ENCODE data around the gene TFAP2C.

Gene TFAP2C

GRCh38 chr20:56627122-56628014 is 1.7 kb upstream of the TFAP2C start:
- Histone ChIP-seq H4K20me1 (peaks cover 77% of the 10 kb centered on the region), H3K9me3 (peaks cover 42% of the 10 kb centered on the region), H3K36me3 (no peaks in the 10 kb centered on the region), H3K4me2 (no peak overlapping the region), H3K9ac (no peak overlapping the region), H3K4me1 (peaks cover 26% of the 10 kb centered on the region), H3K27ac (no peak overlapping the region), H3K4me3 (no peak overlapping the region), H3K27me3 (peaks cover 94% of the 10 kb centered on the region)
- TF ChIP-seq Cebpa-rat (IDR thresholded peaks at IDR 0.05) = no peak

- Histone ChIP-seq H3K4me2 (peak overlapping the region; percentile 60; the same call in 1 of the 2 replicates), H3K4me3 (peak overlapping the region; percentile 51), H3K4me1 (peaks cover 28% of the 10 kb centered on the region), H3K36me3 (no peaks in the 10 kb centered on the region), H3K27me3 (peaks cover 100% of the 10 kb centered on the region), H3K27ac (no peak overlapping the region), H3K9me3 (peaks cover 42% of the 10 kb centered on the region), H4K20me1 (peaks cover 86% of the 10 kb centered on the region), H3K9ac (no peak overlapping the region)
- no peak for TF ChIP-seq Cebpa-rat (IDR thresholded peaks at IDR 0.05)
Measured at GRCh38 chr20:56628015-56628872, 862 bp upstream of the TFAP2C start.

GRCh38 chr20:56629464-56630085 is 469 bp downstream of the TFAP2C start:
- H3K27me3 ChIP-seq = peaks cover 100% of the 10 kb centered on the region
- H4K20me1 ChIP-seq = peaks cover 99% of the 10 kb centered on the region
- peaks cover 34% of the 10 kb centered on the region for H3K4me1 ChIP-seq
- no peak overlapping the region for H3K27ac ChIP-seq
- peaks cover 42% of the 10 kb centered on the region for H3K9me3 ChIP-seq
- no peaks in the 10 kb centered on the region for H3K36me3 ChIP-seq
- no peak for TF ChIP-seq Cebpa-rat (IDR thresholded peaks at IDR 0.05)
- H3K4me3 ChIP-seq = peak overlapping the region; percentile 51
- H3K4me2 ChIP-seq = peak overlapping the region; percentile 60
- H3K9ac ChIP-seq = no peak overlapping the region

GRCh38 chr20:56630086-56630493 is 984 bp downstream of the TFAP2C start:
- H4K20me1 ChIP-seq = peaks cover 100% of the 10 kb centered on the region
- H3K36me3 ChIP-seq = no peaks in the 10 kb centered on the region
- H3K27me3 ChIP-seq = peaks cover 100% of the 10 kb centered on the region
- H3K9me3 ChIP-seq = peaks cover 42% of the 10 kb centered on the region
- TF ChIP-seq Cebpa-rat (IDR thresholded peaks at IDR 0.05) = no peak
- no peak overlapping the region for H3K9ac ChIP-seq
- peaks cover 37% of the 10 kb centered on the region for H3K4me1 ChIP-seq
- peak overlapping the region; percentile 51 for H3K4me3 ChIP-seq
- peak overlapping the region; percentile 60 for H3K4me2 ChIP-seq
- no peak overlapping the region for H3K27ac ChIP-seq

- H3K27ac ChIP-seq = no peak overlapping the region
- no peak for TF ChIP-seq Cebpa-rat (IDR thresholded peaks at IDR 0.05)
- peaks cover 100% of the 10 kb centered on the region for H3K27me3 ChIP-seq
- no peak overlapping the region for H3K9ac ChIP-seq
- no peaks in the 10 kb centered on the region for H3K36me3 ChIP-seq
- H3K4me1 ChIP-seq = peaks cover 42% of the 10 kb centered on the region
- H3K9me3 ChIP-seq = peaks cover 42% of the 10 kb centered on the region
- H4K20me1 ChIP-seq = peaks cover 95% of the 10 kb centered on the region
- peak overlapping the region; percentile 60 for H3K4me2 ChIP-seq
- peak overlapping the region; percentile 51 for H3K4me3 ChIP-seq
Measured at GRCh38 chr20:56630506-56631317, 1.6 kb downstream of the TFAP2C start.

- Histone ChIP-seq H3K4me2 (no peak overlapping the region), H3K27ac (no peak overlapping the region), H3K4me1 (peaks cover 49% of the 10 kb centered on the region), H3K9me3 (peaks cover 35% of the 10 kb centered on the region), H3K27me3 (peaks cover 100% of the 10 kb centered on the region), H4K20me1 (peaks cover 92% of the 10 kb centered on the region), H3K9ac (no peak overlapping the region), H3K36me3 (no peaks in the 10 kb centered on the region), H3K4me3 (no peak overlapping the region)
- no peak for TF ChIP-seq Cebpa-rat (IDR thresholded peaks at IDR 0.05)
Measured at GRCh38 chr20:56631318-56631989, 2.3 kb downstream of the TFAP2C start.

GRCh38 chr20:56631990-56632327 is 2.9 kb downstream of the TFAP2C start:
- TF ChIP-seq Cebpa-rat (IDR thresholded peaks at IDR 0.05) = no peak
- Histone ChIP-seq H3K36me3 (no peaks in the 10 kb centered on the region), H3K27ac (no peak overlapping the region), H3K4me3 (no peak overlapping the region), H3K27me3 (peaks cover 100% of the 10 kb centered on the region), H4K20me1 (peaks cover 89% of the 10 kb centered on the region), H3K9me3 (peaks cover 32% of the 10 kb centered on the region), H3K4me2 (no peak overlapping the region), H3K4me1 (peaks cover 54% of the 10 kb centered on the region), H3K9ac (no peak overlapping the region)

- no peak for TF ChIP-seq Cebpa-rat (IDR thresholded peaks at IDR 0.05)
- H4K20me1 ChIP-seq = peaks cover 84% of the 10 kb centered on the region
- no peak overlapping the region for H3K9ac ChIP-seq
- peaks cover 21% of the 10 kb centered on the region for H3K9me3 ChIP-seq
- no peaks in the 10 kb centered on the region for H3K36me3 ChIP-seq
- no peak overlapping the region for H3K4me3 ChIP-seq
- H3K4me1 ChIP-seq = peaks cover 62% of the 10 kb centered on the region
- peaks cover 100% of the 10 kb centered on the region for H3K27me3 ChIP-seq
- H3K4me2 ChIP-seq = no peak overlapping the region
- no peak overlapping the region for H3K27ac ChIP-seq
Measured at GRCh38 chr20:56634307-56634706, 5.2 kb downstream of the TFAP2C start.

Data from BLaER1 (cell line).